A375 (cell line): ENCODE results near the gene SERGEF. TPM values are rescaled to one million over a fixed set of nuclear protein-coding genes. Genes with fewer than 3 reads are reported as not detected.

Experiments
- total RNA-seq: library from RNA; depleted of rRNA; stranded (reverse); fragments of >200 nt; shearing (Covaris generic); gene quantifications from 2 replicates; pipeline ENCODE4 v1.2.3, GENCODE V29; 2014; rRNA removed

SERGEF gene
- total RNA-seq, result 24.8 and 27.6 TPM in 2 replicates

GRCh38 chr11:18012906-18013781, at the start of gene SERGEF:
TSS of gene SERGEF (minus strand) at chr11:18013047. CDS start at chr11:18013010, 37 bp downstream.

GRCh38 chr11:18046116-18046777, 33.4 kb upstream of the SERGEF start, which contains the start of gene TPH1:
TSS of gene TPH1 (minus strand) at chr11:18046269. CDS start at chr11:18040762, 5,507 bp downstream.

Other genes starting within 250 kb of the SERGEF start
- 0.29 and 1.5 TPM in 2 replicates for gene TPH1, start 33.2 kb upstream of the SERGEF start, total RNA-seq
- 49.8 and 55.0 TPM in 2 replicates for gene SAAL1, start 93.0 kb upstream of the SERGEF start, total RNA-seq
- 0.15 and 0.90 TPM in 2 replicates for gene MRGPRX3, start 119.5 kb upstream of the SERGEF start, total RNA-seq
- gene MRGPRX4, start 159.8 kb upstream of the SERGEF start, total RNA-seq, result 1.2 and 1.5 TPM in 2 replicates
- not detected in 2 replicates for gene SAA4, start 223.8 kb upstream of the SERGEF start, total RNA-seq
- gene SAA2, start 235.6 kb upstream of the SERGEF start, total RNA-seq, result 0.60 TPM in 1 of 2 replicates, not detected in the other